ENCODE data around the gene KYNU.

KYNU gene

DNA sequence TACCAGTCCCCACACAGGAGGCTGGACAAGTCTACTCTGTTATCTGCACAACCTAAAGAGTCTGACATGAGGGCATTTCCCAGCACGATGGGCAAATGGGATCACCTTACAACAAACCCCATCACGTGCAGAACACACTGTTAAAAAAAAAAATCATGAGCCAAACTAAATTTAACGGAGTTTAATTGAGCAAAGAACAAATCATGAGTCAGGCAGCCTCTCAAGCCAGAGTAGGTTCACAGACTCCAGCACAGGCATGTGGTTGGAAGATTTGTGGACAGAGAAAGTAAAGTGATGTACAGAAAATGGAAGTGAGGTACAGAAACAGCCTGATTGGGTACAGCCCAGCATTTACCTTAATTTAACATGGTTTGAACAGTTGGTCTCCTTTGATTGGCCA, 59.9 kb downstream of the KYNU start:
- no peak overlapping the region for H3K27ac ChIP-seq
- H3K36me3 ChIP-seq: no peaks in the 10 kb centered on the region
- H3K27me3 ChIP-seq (ENCODE audit: insufficient read depth, low read depth, severe bottlenecking): no peaks in the 10 kb centered on the region
- no peak overlapping the region for H3K4me3 ChIP-seq (ENCODE audit: low read depth, low read length)
- DNase-seq: no peak
- TF ChIP-seq, protein P1, sequence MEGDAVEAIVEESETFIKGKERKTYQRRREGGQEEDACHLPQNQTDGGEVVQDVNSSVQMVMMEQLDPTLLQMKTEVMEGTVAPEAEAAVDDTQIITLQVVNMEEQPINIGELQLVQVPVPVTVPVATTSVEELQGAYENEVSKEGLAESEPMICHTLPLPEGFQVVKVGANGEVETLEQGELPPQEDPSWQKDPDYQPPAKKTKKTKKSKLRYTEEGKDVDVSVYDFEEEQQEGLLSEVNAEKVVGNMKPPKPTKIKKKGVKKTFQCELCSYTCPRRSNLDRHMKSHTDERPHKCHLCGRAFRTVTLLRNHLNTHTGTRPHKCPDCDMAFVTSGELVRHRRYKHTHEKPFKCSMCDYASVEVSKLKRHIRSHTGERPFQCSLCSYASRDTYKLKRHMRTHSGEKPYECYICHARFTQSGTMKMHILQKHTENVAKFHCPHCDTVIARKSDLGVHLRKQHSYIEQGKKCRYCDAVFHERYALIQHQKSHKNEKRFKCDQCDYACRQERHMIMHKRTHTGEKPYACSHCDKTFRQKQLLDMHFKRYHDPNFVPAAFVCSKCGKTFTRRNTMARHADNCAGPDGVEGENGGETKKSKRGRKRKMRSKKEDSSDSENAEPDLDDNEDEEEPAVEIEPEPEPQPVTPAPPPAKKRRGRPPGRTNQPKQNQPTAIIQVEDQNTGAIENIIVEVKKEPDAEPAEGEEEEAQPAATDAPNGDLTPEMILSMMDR (IDR thresholded peaks at IDR 0.05; ENCODE audit: low read depth, low read length): no peak
- no peaks in the 10 kb centered on the region for H3K9me3 ChIP-seq (ENCODE audit: severe bottlenecking)

DNA sequence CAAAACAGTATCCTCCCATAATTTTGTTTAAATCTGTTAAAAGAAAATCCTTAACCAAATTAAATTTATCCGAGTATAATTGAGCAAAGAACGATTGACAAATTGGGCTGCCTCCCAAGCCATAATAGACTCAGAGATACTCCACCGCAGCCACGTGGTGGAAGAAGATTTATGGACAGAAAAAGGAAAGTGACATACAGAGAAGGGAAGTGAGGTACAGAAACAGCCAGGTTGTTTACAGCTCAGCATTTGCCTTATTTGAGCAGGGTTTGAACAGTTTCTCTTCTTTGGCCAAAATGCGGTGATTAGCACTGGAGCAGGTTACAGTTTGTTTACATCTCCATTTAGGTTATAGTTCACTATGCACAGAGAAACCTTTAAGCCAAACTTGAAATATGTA, 60.8 kb downstream of the KYNU start:
- Histone ChIP-seq H3K27ac (no peak overlapping the region), H3K27me3 (ENCODE audit: insufficient read depth, low read depth, severe bottlenecking) (no peaks in the 10 kb centered on the region), H3K36me3 (no peaks in the 10 kb centered on the region), H3K4me3 (ENCODE audit: low read depth, low read length) (no peak overlapping the region), H3K9me3 (ENCODE audit: severe bottlenecking) (no peaks in the 10 kb centered on the region)
- TF ChIP-seq, protein P1 (IDR thresholded peaks at IDR 0.05; ENCODE audit: low read depth, low read length): no peak
- DNase-seq: no peak

DNA sequence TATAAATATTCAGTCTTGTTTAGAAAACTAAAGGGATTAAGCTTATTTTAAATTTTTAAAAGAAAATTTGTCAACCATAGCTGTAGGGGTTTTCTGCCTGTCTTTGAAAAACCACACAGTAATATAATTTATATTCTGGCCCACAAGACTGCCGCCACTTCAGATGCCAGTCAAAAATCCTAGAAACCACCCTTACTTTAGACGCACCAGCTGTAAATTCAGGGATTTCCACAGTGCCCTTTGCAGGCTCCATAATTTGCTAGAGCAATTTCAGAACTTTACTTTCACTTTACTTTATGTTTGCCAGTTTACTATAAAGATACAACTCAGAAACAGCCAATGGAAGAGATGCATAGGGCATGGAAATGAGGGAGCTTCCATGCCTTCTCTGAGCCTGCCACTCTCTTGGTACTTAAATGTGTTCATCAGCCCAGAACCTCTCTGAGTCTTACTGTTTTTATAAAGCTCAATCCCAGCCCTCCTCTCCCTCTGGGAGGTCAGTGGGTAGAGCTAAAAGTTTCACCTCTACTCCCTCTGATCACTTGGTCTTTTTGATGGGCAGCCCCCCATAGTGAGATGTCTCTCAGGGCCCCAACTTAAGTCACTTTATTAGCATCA, 63.3 kb downstream of the KYNU start:
- H3K9me3 ChIP-seq (ENCODE audit: severe bottlenecking): no peaks in the 10 kb centered on the region
- no peaks in the 10 kb centered on the region for H3K27me3 ChIP-seq (ENCODE audit: insufficient read depth, low read depth, severe bottlenecking)
- TF ChIP-seq, protein P1 (IDR thresholded peaks at IDR 0.05; ENCODE audit: low read depth, low read length): no peak
- no peak for DNase-seq
- no peak overlapping the region for H3K27ac ChIP-seq
- no peak overlapping the region for H3K4me3 ChIP-seq (ENCODE audit: low read depth, low read length)
- no peaks in the 10 kb centered on the region for H3K36me3 ChIP-seq

DNA sequence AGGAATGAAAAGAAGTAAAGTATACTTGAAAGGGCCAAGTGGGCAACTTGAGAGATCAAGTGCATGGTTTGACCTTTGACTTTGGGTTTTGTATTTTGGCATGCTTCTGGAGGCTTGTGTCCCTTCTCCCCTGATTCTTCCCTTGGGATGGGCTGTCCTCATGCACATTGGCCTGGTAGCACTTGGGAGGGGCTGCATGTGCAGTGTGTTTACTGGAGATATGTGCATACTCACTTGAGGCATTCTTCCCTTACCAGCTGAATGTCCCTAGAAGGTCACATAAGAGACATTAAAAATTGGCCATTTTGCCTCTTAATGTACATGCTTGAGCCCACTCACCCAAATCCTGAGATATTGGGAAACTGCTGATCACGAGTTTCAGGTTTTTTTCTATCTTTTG, 65.2 kb downstream of the KYNU start:
- TF ChIP-seq, protein P1 (IDR thresholded peaks at IDR 0.05; ENCODE audit: low read depth, low read length): no peak
- Histone ChIP-seq H3K36me3 (no peaks in the 10 kb centered on the region), H3K4me3 (ENCODE audit: low read depth, low read length) (no peak overlapping the region), H3K9me3 (ENCODE audit: severe bottlenecking) (no peaks in the 10 kb centered on the region), H3K27me3 (ENCODE audit: insufficient read depth, low read depth, severe bottlenecking) (no peaks in the 10 kb centered on the region), H3K27ac (no peak overlapping the region)
- no peak for DNase-seq

GRCh38 chr2:142944264-142944663, 66.8 kb downstream of the KYNU start:
- no peak overlapping the region for H3K27ac ChIP-seq
- TF ChIP-seq, protein P1 (IDR thresholded peaks at IDR 0.05; ENCODE audit: low read depth, low read length): no peak
- no peak overlapping the region for H3K4me3 ChIP-seq (ENCODE audit: low read depth, low read length)
- H3K9me3 ChIP-seq (ENCODE audit: severe bottlenecking): no peaks in the 10 kb centered on the region
- H3K36me3 ChIP-seq: no peaks in the 10 kb centered on the region
- no peaks in the 10 kb centered on the region for H3K27me3 ChIP-seq (ENCODE audit: insufficient read depth, low read depth, severe bottlenecking)
- DNase-seq: no peak

DNA sequence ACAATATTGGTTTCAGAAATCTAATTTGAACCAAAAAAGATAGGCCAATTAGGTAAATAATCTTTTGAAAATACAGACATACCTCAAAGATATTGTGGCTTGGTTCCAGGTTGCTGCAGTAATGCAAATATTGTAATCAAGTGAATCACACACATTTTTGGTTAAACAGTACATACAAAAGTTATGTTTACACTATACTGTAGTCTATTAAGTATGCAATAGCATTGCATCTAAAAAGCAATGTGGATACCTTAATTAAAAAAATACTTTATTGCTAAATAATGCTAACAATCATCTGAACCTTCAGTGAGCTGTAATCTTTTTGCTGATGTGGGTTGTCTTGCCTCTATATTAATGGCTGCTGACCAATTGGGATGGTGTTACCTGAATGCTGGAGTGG, 67.3 kb downstream of the KYNU start:
- TF ChIP-seq, protein P1 (IDR thresholded peaks at IDR 0.05; ENCODE audit: low read depth, low read length): no peak
- no peak for DNase-seq
- Histone ChIP-seq H3K27ac (no peak overlapping the region), H3K27me3 (ENCODE audit: insufficient read depth, low read depth, severe bottlenecking) (no peaks in the 10 kb centered on the region), H3K4me3 (ENCODE audit: low read depth, low read length) (no peak overlapping the region), H3K9me3 (ENCODE audit: severe bottlenecking) (no peaks in the 10 kb centered on the region), H3K36me3 (no peaks in the 10 kb centered on the region)

All from WERI-Rb-1 (cell line).